Activated gamma-delta T cell treated with anti-CD3 and anti-CD28 coated beads, Interleukin-2, amount 50 U/mL, for 16 hours (primary cell): ENCODE measurements around the gene DDX47.
"Not testable (repeated sequence)": the region's sequence is repeated elsewhere in the genome, so short reads cannot be mapped to it uniquely, and the experiment has no call there.

Source experiments
- DNase-seq: peaks from one replicate; pipeline ENCODE4 v3.0.0-alpha.2; 2020; ENCODE audit warnings: low read depth

The DDX47 gene

GRCh38 chr12:12874029-12874428, 60.9 kb downstream of the DDX47 start:
- DNase-seq, result no peak

- DNase-seq, result not testable (repeated sequence)
Measured at GRCh38 chr12:12875301-12875700, 62.2 kb downstream of the DDX47 start.

GRCh38 chr12:12877153-12877768, 64.1 kb downstream of the DDX47 start:
- no peak for DNase-seq

GRCh38 chr12:12877781-12878455, 64.8 kb downstream of the DDX47 start:
- DNase-seq, result no peak
